ENCODE results near the gene GPC6.

GPC6 gene

DNA sequence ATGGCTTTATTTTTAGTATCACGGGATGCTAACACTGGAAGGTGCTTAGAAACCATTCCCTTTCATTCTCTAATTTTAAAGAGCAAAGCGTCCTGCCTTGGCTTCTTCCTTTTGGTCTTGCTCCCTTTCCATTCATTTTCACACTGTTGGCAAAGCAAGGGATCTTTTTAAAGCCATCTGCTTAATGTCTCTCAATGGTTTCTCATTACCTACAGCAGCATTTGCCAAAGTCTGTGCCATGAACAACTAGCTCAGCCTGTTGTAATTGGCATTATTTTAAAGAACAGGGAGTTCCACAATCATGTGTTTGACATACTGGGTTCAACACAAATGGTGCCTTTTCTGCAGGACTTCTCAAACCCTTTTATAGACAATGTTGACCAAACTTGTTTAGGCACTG, 444.3 kb downstream of the GPC6 start:
- no peak overlapping the region for H3K4me3 ChIP-seq (ENCODE audit: low read depth, low read length)
- no peak for DNase-seq (ENCODE audit: low read depth)
- TF ChIP-seq, protein P1, sequence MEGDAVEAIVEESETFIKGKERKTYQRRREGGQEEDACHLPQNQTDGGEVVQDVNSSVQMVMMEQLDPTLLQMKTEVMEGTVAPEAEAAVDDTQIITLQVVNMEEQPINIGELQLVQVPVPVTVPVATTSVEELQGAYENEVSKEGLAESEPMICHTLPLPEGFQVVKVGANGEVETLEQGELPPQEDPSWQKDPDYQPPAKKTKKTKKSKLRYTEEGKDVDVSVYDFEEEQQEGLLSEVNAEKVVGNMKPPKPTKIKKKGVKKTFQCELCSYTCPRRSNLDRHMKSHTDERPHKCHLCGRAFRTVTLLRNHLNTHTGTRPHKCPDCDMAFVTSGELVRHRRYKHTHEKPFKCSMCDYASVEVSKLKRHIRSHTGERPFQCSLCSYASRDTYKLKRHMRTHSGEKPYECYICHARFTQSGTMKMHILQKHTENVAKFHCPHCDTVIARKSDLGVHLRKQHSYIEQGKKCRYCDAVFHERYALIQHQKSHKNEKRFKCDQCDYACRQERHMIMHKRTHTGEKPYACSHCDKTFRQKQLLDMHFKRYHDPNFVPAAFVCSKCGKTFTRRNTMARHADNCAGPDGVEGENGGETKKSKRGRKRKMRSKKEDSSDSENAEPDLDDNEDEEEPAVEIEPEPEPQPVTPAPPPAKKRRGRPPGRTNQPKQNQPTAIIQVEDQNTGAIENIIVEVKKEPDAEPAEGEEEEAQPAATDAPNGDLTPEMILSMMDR (conservative IDR thresholded peaks at IDR 0.05; ENCODE audit: low read depth, low read length) = no peak

DNA sequence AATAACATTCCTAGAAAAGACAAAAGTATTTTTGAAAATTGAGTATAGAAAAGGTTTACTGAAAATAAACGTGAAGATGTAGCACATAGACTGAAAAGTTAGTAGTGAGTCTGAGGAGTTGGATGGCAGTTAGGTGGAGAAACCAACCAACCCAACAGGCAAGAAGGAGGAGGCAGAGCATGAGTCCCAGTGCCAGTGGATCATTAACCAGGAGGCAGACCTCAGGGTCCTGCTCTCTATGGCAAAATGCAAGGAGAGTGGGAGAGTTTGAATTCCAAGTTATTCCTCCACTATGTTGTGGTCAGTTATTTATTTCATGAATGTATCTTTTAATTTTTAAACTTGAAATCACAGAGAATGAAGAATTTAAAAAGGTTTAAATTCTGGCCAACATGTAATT, 446.4 kb downstream of the GPC6 start:
- TF ChIP-seq, protein P1 (conservative IDR thresholded peaks at IDR 0.05; ENCODE audit: low read depth, low read length) = no peak
- no peak for DNase-seq (ENCODE audit: low read depth)
- H3K4me3 ChIP-seq (ENCODE audit: low read depth, low read length) = no peak overlapping the region

DNA sequence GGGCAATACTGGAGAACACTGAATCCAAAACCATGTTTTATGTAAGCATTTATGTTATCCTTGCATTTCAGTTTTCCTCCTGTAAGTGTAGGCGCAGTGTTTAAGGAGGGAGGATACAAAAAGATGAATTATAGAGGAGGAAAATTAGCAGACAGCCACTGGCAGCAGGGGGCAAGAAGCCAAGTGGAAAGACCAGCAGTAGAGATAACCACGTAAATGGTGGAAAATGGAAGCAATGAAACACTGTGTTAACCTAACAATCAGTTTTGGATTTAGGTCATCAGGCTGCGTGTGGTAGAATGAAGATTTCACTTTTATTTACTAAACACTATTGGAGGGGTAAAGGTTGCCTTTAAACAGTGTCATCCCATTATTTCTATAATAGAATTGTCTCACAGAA, 447.3 kb downstream of the GPC6 start:
- H3K4me3 ChIP-seq (ENCODE audit: low read depth, low read length) = no peak overlapping the region
- TF ChIP-seq, protein P1 (conservative IDR thresholded peaks at IDR 0.05; ENCODE audit: low read depth, low read length) = no peak
- no peak for DNase-seq (ENCODE audit: low read depth)

DNA sequence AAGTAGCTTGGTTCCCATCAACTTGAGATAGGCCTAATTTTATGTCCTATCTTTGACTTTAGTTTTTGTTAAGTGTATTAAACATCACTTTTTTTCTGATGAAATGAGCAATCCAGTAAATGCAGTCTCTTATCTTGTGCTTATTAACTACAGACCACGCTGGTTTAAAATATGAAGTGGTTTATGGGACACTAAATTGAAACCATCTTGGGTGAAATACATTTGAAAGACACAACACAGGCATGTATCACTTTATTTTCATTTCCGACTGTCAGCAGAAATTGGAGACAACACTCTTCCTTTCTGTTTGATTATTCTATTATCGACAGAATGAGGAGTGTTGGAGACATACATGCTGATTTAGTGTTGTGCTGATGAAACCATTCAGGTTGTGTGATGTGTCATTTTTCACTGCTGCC, 447.7 kb downstream of the GPC6 start:
- TF ChIP-seq, protein P1 (conservative IDR thresholded peaks at IDR 0.05; ENCODE audit: low read depth, low read length) = no peak
- no peak overlapping the region for H3K4me3 ChIP-seq (ENCODE audit: low read depth, low read length)
- DNase-seq (ENCODE audit: low read depth) = no peak

DNA sequence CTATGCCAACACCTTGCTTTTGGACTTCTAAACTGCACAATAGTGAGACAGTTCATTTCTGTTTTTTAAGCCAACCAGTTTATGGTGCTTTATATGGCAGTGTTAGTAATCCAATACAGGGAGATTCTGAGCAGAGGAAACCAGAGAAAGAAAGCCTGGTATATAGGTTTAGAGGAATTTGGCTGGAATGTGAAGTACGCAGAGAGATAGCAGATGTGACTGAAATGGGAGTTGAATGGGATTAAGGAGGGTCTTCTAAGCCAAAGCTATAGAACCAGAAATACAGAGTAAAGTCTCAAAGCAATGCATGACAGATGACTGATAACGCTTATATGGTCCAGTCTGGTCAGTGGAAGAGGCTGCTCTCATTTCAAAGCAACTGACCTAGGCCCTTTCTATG, 453.7 kb downstream of the GPC6 start:
- TF ChIP-seq, protein P1 (conservative IDR thresholded peaks at IDR 0.05; ENCODE audit: low read depth, low read length) = no peak
- no peak for DNase-seq (ENCODE audit: low read depth)
- H3K4me3 ChIP-seq (ENCODE audit: low read depth, low read length) = no peak overlapping the region

DNA sequence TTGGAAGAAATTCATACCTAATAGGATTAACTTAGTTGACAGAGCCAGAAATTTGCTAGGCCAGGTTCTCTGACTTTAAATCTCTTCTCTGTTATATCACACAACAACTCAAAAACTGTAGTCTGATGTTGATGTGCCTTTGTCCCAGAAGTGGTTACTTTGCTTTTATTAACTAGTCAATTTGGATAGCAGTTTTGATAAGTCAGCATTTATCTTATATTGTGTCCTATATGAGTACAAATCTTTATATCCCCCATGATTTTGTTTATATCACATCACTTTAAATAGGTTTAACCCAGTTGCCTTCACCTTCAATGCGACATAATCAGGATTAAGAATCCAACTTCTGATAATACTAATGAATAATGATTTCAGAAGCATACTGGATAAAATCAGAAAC, 459.3 kb downstream of the GPC6 start:
- TF ChIP-seq, protein P1 (conservative IDR thresholded peaks at IDR 0.05; ENCODE audit: low read depth, low read length) = no peak
- no peak overlapping the region for H3K4me3 ChIP-seq (ENCODE audit: low read depth, low read length)
- DNase-seq (ENCODE audit: low read depth) = no peak

DNA sequence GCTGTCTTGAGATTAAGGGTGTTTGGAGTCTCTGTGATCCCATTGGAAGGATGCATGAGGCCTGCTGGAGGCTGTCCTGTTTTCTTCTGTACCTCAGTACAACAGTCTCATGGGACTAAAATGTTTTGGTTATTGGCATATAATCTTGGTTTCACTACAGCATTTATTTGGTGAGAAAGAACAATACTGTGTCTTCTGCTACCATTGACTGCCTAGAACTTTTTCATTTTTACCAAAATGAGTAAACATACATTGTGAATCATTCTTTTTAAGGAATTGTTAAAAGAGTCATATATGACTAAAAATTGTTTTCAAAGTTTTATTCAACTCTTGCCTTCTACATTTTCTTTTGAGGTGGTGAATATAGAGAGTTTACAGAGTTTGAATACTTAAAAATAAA, 459.8 kb downstream of the GPC6 start:
- DNase-seq (ENCODE audit: low read depth) = no peak
- TF ChIP-seq, protein P1 (conservative IDR thresholded peaks at IDR 0.05; ENCODE audit: low read depth, low read length) = no peak
- H3K4me3 ChIP-seq (ENCODE audit: low read depth, low read length) = no peak overlapping the region

Measured in choroid plexus epithelial cell (primary cell).